CD4-positive, alpha-beta T cell treated with Interferon gamma for 1 hour (primary cell): ENCODE measurements around the gene PKN2.
"Not testable (repeated sequence)": the region's sequence is repeated elsewhere in the genome, so short reads cannot be mapped to it uniquely, and the experiment has no call there.

Source experiments
- DNase-seq: peaks from one replicate; pipeline ENCODE4 v3.0.0-alpha.2; 2020

The PKN2 gene

GRCh38 chr1:88680471-88680870 is 3.6 kb upstream of the PKN2 start:
- no peak for DNase-seq

GRCh38 chr1:88680911-88681622 is 3.0 kb upstream of the PKN2 start:
- no peak for DNase-seq

GRCh38 chr1:88684482-88685258 is 597 bp downstream of the PKN2 start:
- peak; percentile 36 for DNase-seq

- no peak for DNase-seq
These were observed 1.2 kb downstream of the PKN2 start for GRCh38 chr1:88685259-88685620.

- no peak for DNase-seq
These were observed 7.5 kb downstream of the PKN2 start for GRCh38 chr1:88691540-88691939.

GRCh38 chr1:88695781-88696180 is 11.7 kb downstream of the PKN2 start:
- DNase-seq, result no peak

- no peak for DNase-seq
These were observed 13.4 kb downstream of the PKN2 start for GRCh38 chr1:88697503-88697902.

GRCh38 chr1:88698140-88698539 is 14.1 kb downstream of the PKN2 start:
- DNase-seq, result no peak

GRCh38 chr1:88698764-88699163 is 14.7 kb downstream of the PKN2 start:
- DNase-seq, result no peak

- no peak for DNase-seq
These were observed 16.4 kb downstream of the PKN2 start for GRCh38 chr1:88700425-88701013.

GRCh38 chr1:88701275-88701674 is 17.2 kb downstream of the PKN2 start:
- DNase-seq, result no peak

- peak; percentile 2 for DNase-seq
These were observed 17.7 kb downstream of the PKN2 start for GRCh38 chr1:88701793-88702192.

GRCh38 chr1:88708011-88708410 is 23.9 kb downstream of the PKN2 start:
- no peak for DNase-seq

- not testable (repeated sequence) for DNase-seq
These were observed 28.8 kb downstream of the PKN2 start for GRCh38 chr1:88712907-88713306.

GRCh38 chr1:88716571-88716970 is 32.5 kb downstream of the PKN2 start:
- not testable (repeated sequence) for DNase-seq

GRCh38 chr1:88722492-88722891 is 38.4 kb downstream of the PKN2 start:
- DNase-seq, result no peak

- no peak for DNase-seq
These were observed 42.6 kb downstream of the PKN2 start for GRCh38 chr1:88726697-88727096.

- no peak for DNase-seq
These were observed 43.1 kb downstream of the PKN2 start for GRCh38 chr1:88727205-88727604.

- no peak for DNase-seq
These were observed 45.2 kb downstream of the PKN2 start for GRCh38 chr1:88729297-88729696.

- DNase-seq, result no peak
These were observed 46.1 kb downstream of the PKN2 start for GRCh38 chr1:88730132-88730675.

GRCh38 chr1:88730995-88731394 is 46.9 kb downstream of the PKN2 start:
- no peak for DNase-seq

- DNase-seq, result no peak
These were observed 47.6 kb downstream of the PKN2 start for GRCh38 chr1:88731475-88732269.

GRCh38 chr1:88735382-88735781 is 51.3 kb downstream of the PKN2 start:
- DNase-seq, result no peak
